ENCODE measurements around the gene PHLDA1. TPM values are rescaled to one million over a fixed set of nuclear protein-coding genes. Genes with fewer than 3 reads are reported as not detected.

Gene PHLDA1
- total RNA-seq, 1 donor from 2014 or later, result 16.2 TPM

DNA sequence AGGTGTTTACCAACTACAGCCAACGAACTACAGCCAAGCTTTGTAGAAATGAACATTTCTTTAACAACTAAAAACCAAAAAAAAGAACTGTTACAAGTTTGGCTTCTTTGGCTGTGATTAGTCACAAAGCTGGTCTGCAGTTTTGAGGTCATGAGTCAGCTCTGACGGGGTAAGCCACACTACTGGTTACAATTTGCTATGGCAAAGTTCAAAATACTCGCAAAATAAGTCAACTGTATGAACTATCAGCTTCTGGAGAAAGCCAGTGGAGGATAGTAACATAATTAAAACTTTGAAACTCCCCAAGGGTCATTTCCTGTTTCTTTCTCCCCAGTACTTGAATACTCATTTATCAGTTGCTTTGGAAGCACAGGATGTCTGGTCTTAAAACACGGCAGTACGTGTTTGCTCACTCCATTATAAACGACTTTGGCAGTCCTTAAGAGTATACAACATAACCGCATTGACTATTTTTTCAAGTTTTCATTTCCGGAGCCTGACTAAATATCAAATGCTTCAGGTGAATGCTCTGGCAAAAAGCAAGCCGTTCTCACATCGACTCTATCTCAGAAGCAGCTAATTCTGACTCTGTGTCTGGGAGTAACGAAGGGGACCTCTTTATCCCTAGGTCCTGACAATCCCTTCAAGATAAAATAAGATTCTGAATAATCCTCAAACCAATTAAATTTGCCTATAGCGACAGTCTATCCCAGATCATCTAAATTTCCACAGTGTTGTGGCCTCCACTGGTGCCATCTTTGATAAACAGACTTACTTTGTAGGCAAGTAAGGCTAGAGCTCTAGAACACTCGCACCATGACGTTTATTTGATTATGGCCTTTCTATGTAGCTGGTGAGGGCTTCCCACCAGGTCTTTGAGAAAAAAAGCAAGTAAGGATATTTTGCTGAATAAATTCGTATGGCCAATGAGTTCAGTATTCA, 10.6 kb downstream of the PHLDA1 start:
- TF ChIP-seq CTCF (IDR thresholded peaks at IDR 0.05), result no peak
- Histone ChIP-seq H3K27me3 (no peaks in the 10 kb centered on the region), H3K9me3 (no peaks in the 10 kb centered on the region), H3K27ac (peak overlapping the region; percentile 48), H3K4me1 (peaks cover 36% of the 10 kb centered on the region), H3K36me3 (no peaks in the 10 kb centered on the region), H3K4me3 (no peak overlapping the region)
- DNase-seq (no peak), ATAC-seq (peak; percentile 58)
- intact Hi-C loops (cut with DNase I), result loop anchor here (10.0 kb wide), 1 partner anchor 196 kb away; no protein-coding TSS in a partner anchor

DNA sequence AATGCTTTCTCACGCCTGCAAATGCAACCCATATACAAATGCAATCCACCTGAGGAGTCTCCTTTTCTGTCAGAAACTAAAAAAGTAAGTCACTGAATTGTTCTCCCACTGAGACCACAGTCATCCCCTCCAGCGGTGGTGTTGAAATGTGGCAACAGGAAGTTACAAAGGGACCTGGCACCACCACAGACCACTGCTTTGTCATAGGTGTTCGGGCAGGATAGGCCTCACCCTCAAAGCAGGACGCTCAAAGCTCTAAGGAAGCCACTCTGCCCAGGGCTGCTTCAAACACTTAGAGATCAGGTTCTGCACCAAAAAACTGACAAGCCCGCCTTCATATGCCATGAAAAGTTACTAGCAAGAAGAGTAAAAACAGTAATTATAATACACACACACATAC, 11.3 kb downstream of the PHLDA1 start:
- Histone ChIP-seq H3K27me3 (no peaks in the 10 kb centered on the region), H3K4me1 (peaks cover 36% of the 10 kb centered on the region), H3K4me3 (no peak overlapping the region), H3K27ac (peak overlapping the region; percentile 48), H3K9me3 (no peaks in the 10 kb centered on the region), H3K36me3 (no peaks in the 10 kb centered on the region)
- ATAC-seq (peak; percentile 68), DNase-seq (no peak)
- intact Hi-C loops (cut with DNase I), result loop anchor here (10.0 kb wide), 1 partner anchor 195 kb away; no protein-coding TSS in a partner anchor
- no peak for TF ChIP-seq CTCF (IDR thresholded peaks at IDR 0.05)

DNA sequence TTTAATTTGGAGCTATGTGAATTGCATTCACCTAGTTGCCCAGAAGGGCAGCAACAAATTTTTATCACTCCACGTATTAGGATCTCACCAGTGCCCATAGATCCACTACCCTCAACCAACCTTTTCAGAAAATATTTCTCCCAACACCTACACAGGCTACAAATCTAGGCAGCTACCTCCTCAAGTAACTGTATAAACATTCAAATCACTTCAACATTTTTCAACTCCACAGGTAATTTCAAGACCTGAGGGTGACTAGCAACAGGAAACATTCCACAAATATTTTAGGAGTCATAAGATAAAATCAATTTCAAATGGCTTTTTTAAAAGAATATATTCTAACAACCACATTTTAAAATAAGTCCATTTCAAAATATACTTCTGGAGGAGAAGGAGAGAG, 12.9 kb downstream of the PHLDA1 start:
- ATAC-seq (peak; percentile 59), DNase-seq (no peak)
- H3K27me3 ChIP-seq, result no peaks in the 10 kb centered on the region
- no peak overlapping the region for H3K4me3 ChIP-seq
- peaks cover 36% of the 10 kb centered on the region for H3K4me1 ChIP-seq
- no peaks in the 10 kb centered on the region for H3K9me3 ChIP-seq
- peak overlapping the region; percentile 45 for H3K27ac ChIP-seq
- TF ChIP-seq CTCF (IDR thresholded peaks at IDR 0.05), result no peak
- intact Hi-C loops (cut with DNase I), result no loop called here
- no peaks in the 10 kb centered on the region for H3K36me3 ChIP-seq

GRCh38 chr12:76018111-76018510, 13.5 kb downstream of the PHLDA1 start:
- Histone ChIP-seq H3K36me3 (no peaks in the 10 kb centered on the region), H3K4me3 (no peak overlapping the region), H3K9me3 (no peaks in the 10 kb centered on the region), H3K27me3 (no peaks in the 10 kb centered on the region), H3K4me1 (peaks cover 36% of the 10 kb centered on the region), H3K27ac (peak overlapping the region; percentile 45)
- ATAC-seq (peak; percentile 88), DNase-seq (no peak)
- intact Hi-C loops (cut with DNase I), result no loop called here
- TF ChIP-seq CTCF (IDR thresholded peaks at IDR 0.05), result no peak

DNA sequence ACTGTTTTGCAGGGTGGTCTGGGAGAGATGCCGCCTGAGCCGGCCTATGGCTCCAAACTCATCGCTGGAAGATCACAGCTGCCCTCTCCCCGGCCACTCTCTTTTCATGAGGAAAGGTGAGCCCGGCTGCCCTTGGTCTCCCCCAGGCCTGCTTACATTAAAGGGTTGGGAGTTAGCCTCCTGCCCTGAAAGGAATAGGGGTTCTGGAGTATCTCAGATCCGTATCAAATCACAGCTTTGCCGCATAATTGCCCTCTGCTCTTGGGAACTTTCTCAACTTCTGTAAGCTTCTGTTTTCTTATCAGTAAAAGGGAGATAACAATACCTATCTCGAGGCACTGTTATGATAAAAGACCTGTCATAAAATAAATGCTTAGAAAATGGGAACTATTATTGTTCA, 17.6 kb downstream of the PHLDA1 start:
- Histone ChIP-seq H3K4me1 (peaks cover 15% of the 10 kb centered on the region), H3K4me3 (no peak overlapping the region), H3K9me3 (no peaks in the 10 kb centered on the region), H3K27me3 (no peaks in the 10 kb centered on the region), H3K27ac (no peak overlapping the region), H3K36me3 (no peaks in the 10 kb centered on the region)
- no peak for ATAC-seq
- intact Hi-C loops (cut with DNase I), result no loop called here
- TF ChIP-seq CTCF (IDR thresholded peaks at IDR 0.05), result no peak
- DNase-seq, result no peak
